HG02798 (cell line): ENCODE results near the gene EFCAB10.

ENCODE experiments used
- ATAC-seq: cut with Tn5 transposase; IDR thresholded peaks from one replicate; pipeline ENCODE4 v1.9.1; 2021; ENCODE audit warnings: mild to moderate bottlenecking; ENCODE audit not compliant: unreplicated experiment, poor library complexity

The EFCAB10 gene

DNA sequence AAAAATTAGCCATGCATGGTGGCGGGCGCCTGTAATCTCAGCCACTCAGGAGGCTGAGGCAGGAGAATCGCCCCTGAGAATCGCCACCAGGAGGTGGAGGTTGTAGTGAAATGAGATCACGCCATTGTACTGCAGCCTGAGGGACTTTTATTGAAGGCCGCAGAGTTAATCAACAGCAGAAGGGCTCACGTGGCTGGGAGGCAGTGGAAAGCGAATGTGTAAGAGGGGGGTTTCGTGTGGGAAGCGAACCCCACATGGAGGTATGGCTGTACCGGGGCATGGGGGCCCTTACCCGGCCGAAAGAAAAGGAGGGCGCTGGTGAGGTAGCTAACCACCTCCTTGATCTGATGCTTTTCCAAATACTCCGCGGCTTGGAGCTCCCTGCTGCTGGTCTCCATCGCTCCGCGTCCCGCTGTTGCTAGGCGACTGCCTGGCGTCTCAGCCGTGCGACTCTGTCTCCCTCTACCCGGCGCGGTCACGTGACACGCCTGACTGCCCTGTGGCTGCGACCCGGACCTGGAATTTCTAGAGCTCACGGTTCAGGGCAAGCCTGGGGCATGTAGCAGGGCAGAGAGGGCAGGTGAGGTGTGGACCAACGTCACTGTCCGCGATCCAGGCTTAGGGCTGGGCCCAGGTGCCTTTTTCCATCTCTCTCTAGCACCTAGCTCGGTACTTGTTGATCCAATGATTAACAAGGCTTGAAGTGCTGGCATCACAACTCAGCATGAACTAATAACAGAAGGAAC lies at the start of gene EFCAB10:
TSS of gene EFCAB10 (minus strand) at position 428 of the 746 bp plus-strand sequence. CDS start at position 398, 30 bp downstream.
- peak; percentile 74 for ATAC-seq

DNA sequence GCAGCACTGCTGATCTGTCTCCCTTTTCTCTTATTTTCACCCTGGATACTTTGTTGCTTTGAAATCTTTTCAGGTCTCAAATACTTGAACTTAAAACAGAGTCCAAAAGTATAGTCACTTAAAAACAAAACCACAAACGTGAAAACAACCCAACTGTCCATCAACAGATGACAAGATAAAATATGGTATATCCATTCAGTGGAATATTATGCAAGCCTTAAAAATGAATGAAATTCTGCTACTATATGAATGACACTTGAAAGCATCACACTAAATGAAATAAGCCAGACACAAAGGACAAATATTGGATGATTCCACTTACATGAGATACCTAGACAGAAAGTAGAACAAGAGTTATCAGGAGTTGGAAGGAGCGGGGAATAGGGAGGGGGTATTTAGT lies 44.7 kb upstream of the EFCAB10 start:
- ATAC-seq, result no peak

DNA sequence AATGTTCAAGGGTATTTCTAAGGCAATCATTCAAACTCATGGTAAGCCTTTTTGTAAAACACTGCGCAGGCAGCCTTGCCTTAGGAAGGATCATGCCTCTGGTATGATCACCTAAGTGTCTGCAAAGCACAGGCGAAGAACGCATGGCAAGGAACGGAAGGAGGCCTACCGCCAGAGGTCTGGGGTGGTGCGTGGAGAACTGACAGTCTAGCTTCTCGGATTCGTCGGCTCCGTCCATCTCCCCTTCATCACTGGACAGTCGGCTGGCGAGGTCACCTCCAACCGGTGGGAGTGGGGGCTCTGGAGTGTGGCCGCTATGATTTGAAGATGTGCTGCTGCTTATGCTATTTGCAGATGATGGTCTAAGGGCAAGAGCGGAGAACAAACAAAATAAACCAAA lies 42.6 kb upstream of the EFCAB10 start:
- ATAC-seq, result no peak

DNA sequence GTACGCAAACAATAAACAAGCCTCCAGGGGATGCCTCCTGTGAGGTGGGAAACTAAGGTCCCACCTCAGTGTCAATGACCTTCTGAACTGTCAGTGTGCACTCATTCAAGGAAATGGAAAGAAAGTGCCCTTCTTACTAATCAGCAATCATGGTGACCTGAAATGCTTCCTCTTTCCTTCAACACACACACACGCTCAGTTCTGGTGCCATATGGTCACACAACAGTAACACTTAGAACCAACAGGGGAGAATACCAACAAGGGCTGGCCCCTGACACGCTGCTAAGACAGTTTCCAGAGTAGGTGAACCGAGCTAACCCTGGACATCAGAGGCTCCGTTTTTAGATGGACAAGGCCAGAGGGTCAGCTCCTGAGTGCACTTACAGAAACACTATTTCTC lies 42.1 kb upstream of the EFCAB10 start:
- no peak for ATAC-seq

DNA sequence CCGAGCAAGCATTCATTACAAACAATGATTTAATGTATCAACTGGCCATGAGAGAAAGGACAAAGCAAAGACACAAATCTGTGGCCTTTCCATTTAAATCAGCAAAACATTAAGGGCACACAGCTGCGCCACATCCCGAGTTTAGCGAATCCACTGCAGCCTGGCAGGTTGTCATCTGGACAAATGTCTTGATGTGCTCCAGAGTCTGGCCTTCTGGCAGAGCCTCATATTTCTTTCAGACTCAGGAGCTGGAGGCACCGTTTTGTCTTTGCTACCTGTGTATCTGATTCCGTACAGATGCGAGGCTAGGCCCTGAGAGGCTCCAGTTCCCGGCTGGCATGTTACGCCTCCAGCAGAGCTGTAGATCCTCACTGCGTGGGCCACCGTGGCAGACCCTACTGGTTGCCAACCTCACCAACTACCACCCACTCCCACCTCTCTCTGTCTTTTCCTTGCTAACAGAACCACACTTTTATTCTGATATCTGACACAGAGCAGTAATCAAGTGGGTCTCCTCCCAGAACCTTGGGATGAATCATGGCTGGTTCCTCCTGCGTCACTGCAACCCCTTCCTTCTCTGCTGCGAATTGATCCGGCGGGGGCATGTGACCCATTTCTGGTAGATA lies 40.9 kb upstream of the EFCAB10 start:
- no peak for ATAC-seq

DNA sequence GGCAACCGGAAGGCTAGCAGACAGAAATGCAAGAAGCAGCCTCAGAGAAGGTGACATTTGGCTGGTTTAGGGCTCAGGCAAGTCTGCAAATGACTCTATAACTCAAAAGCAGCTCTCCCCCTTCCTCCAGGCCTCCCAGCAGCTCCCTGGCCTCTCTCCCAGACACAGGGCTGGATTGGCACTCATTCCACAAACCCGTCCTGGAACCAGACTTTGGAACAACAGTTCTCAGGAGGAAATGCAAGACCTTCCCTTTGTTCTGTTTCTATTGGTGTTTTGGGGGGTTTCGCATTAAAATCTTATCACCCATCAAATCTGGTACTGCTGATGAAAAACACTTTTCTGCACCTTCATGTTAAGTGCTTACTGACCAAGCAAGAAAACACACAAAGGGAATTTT lies 40.3 kb upstream of the EFCAB10 start:
- ATAC-seq, result no peak

DNA sequence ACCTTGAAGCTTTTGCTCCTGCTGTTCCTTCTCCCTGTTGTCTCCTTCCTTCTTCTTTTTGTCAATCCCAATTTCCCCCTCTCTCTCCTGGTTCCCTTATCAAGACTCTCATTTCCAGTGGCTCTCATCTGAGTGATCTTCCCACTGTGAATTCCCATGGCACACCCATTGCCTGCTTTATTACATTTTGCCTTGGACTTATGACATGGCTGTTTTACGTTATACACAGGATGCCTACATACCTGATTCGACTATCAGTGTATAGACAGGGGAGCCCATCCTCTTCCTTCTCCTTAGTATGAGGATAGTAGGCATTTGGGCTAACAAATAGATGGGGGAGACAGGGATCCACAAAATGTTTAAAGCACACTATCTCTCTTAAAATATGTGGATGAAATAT lies 39.9 kb upstream of the EFCAB10 start:
- ATAC-seq, result no peak

DNA sequence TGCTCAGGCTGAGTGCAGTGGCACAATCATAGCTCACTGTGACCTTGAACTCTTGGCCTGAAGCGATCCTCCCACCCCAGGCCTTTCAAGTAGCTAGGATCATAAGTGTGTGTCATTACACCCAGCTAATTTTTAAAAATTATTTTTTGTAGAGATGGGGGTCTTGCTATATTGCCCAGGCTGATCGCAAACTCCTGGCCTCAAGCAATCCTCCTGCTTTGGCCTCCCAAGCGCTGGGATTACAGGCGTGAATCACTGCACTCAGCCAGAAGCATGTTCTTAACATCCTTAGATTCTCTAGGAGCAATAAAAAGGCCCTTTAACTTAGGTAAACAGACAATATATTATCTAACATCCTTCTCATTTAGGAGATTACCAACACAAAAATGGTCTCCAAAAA lies 38.3 kb upstream of the EFCAB10 start:
- no peak for ATAC-seq

DNA sequence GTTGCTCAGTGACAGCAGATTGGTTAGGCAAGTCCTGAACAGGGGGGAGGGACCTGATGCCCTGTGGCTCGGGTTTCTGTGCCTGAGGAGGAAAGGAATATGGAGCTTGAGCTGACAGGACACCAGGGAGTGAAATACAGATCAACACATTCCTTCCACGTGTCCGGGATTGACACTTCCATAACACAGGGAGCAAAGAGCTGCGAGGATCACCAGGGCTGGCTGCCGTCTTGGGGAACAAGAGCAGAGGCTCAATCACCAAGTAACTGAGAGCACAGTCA lies 36.7 kb upstream of the EFCAB10 start:
- no peak for ATAC-seq

DNA sequence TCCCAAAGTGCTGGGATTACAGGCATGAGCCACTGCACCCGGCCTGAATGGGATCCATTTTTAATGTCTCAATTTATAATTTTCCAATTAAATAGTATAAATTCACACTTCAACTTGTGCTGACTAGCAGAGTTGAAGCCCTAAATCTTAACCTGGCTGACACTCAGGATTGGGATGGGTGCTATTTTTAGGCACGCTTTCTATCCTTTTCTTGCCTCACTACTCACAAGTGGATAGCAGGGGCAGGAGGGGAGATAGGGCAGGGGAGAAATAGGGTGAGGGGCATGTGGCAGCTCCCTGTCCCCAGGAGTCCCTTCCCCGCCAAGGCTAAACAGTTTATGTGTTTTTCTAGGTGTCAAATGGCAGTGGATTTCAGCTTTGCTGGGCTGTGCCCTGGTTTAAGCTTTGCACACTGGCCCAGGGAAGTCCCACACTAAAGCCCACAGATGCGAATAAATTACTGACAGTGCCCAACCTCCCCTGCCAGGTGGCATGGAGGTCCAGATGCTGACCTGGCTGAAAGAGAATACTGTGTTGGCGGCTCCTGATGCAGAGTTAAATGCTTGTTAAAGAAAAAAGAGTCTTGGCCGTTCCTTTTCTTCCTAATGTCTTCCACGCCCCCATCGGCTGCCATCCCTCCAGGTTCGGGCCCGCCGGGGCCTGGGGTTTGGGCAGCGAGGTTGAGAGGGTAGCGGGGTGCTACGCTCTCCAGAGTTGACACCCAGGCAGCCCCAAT lies 36.2 kb upstream of the EFCAB10 start:
- no peak for ATAC-seq

- no peak for ATAC-seq
Measured at GRCh38 chr7:105614341-105614840, 33.1 kb upstream of the EFCAB10 start.

- no peak for ATAC-seq
Measured at GRCh38 chr7:105613611-105614330, 32.5 kb upstream of the EFCAB10 start.

- ATAC-seq, result no peak
Measured at GRCh38 chr7:105612806-105613205, 31.5 kb upstream of the EFCAB10 start.

GRCh38 chr7:105611856-105612775 lies 30.8 kb upstream of the EFCAB10 start:
- no peak for ATAC-seq

- no peak for ATAC-seq
Measured at GRCh38 chr7:105610165-105610930, 29.1 kb upstream of the EFCAB10 start.

- ATAC-seq, result no peak
Measured at GRCh38 chr7:105602325-105603305, 21.3 kb upstream of the EFCAB10 start.

DNA sequence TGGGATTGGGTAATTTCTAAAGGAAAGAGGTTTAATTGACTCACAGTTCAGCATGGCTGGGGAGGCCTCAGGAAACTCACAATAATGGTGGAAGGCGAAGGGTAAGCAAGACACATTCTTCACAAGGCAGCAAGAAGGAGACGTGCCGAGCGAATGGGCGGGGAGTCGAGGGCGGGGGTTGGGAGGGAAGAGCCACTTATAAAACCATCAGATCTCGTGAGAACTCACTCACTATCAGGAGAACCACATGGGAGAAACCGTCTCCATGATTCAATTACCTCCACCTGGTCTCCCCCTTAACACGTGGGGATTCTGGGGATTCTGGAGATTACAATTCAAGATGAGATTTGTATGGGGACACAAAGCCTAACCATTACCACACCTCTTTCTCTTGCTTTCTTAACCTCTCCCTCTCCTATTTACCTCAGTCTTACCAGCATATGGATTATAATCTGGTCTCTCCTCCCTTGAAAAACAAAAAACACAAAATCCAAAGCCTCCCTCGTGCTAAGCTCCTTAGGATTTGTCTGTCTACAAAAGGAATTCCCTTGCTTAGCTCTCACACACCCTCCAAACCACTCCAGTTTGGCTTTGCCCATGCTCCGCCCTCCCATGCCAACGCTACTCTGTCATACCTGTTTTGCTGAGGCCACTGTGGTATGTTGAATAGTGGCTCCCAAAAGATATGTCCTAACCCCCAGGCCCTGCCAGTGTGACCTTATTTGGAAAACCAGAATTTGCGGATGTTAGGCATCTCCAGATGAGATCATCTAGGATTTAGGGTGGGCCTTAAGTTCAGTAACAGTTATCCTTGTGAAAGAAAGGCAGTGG lies 19.6 kb upstream of the EFCAB10 start:
- ATAC-seq, result no peak
